Myocyte (in vitro differentiated cells): ENCODE results near the gene SPATS2. TPM values are rescaled to one million over a fixed set of nuclear protein-coding genes. Genes with fewer than 3 reads are reported as not detected.

Experiments used
- DNase-seq: peaks from one replicate; pipeline ENCODE4 v3.0.0-alpha.2; 2012; ENCODE audit warnings: low read depth
- total RNA-seq: library from RNA; depleted of rRNA; stranded (reverse); fragments of >200 nt; gene quantifications from 2 replicates; pipeline ENCODE4 v1.2.3, GENCODE V29; 2014

Gene SPATS2
- total RNA-seq, 1 donor from 2014 or later, result 43.0 TPM

- DNase-seq, result no peak
These were observed 94.0 kb downstream of the SPATS2 start for GRCh38 chr12:49461221-49461620.

GRCh38 chr12:49462083-49462744 is 95.0 kb downstream of the SPATS2 start:
- no peak for DNase-seq

GRCh38 chr12:49465132-49465531 is 97.9 kb downstream of the SPATS2 start:
- DNase-seq, result no peak

- peak; percentile 42 for DNase-seq
These were observed 103.7 kb downstream of the SPATS2 start for GRCh38 chr12:49470986-49471385.

- no peak for DNase-seq
These were observed 104.3 kb downstream of the SPATS2 start for GRCh38 chr12:49471557-49471956.

GRCh38 chr12:49476091-49476490 is 108.8 kb downstream of the SPATS2 start:
- no peak for DNase-seq

- DNase-seq, result peak; percentile 75
These were observed 111.8 kb downstream of the SPATS2 start for GRCh38 chr12:49478949-49479664.

GRCh38 chr12:49482095-49483051 is 115.1 kb downstream of the SPATS2 start:
- peak; percentile 64 for DNase-seq

- no peak for DNase-seq
These were observed 116.4 kb downstream of the SPATS2 start for GRCh38 chr12:49483619-49484018.

GRCh38 chr12:49487605-49488004 is 120.3 kb downstream of the SPATS2 start:
- DNase-seq, result peak; percentile 78

GRCh38 chr12:49489154-49489553 is 121.9 kb downstream of the SPATS2 start:
- no peak for DNase-seq

GRCh38 chr12:49489720-49490119 is 122.5 kb downstream of the SPATS2 start:
- peak; percentile 84 for DNase-seq

GRCh38 chr12:49491823-49492222 is 124.6 kb downstream of the SPATS2 start:
- no peak for DNase-seq

- DNase-seq, result no peak
These were observed 126.6 kb downstream of the SPATS2 start for GRCh38 chr12:49493900-49494299.

GRCh38 chr12:49496417-49497360 is 129.4 kb downstream of the SPATS2 start:
- no peak for DNase-seq

GRCh38 chr12:49501895-49502294 is 134.6 kb downstream of the SPATS2 start:
- DNase-seq, result no peak

GRCh38 chr12:49502590-49502989 is 135.3 kb downstream of the SPATS2 start:
- DNase-seq, result no peak

- DNase-seq, result no peak
These were observed 136.5 kb downstream of the SPATS2 start for GRCh38 chr12:49503674-49504180.

- no peak for DNase-seq
These were observed 138.4 kb downstream of the SPATS2 start for GRCh38 chr12:49505672-49506071.

GRCh38 chr12:49507139-49507538 is 139.9 kb downstream of the SPATS2 start:
- DNase-seq, result peak; percentile 35
